Neural progenitor cell (in vitro differentiated cells): Measurements from ENCODE around the gene NBAS.

Experiments
- EZH2 ChIP-seq: fragments of 200-600 bp; sonication (generic); IDR thresholded peaks from 2 replicates; pipeline ENCODE4 v1.6.1; 2017; ENCODE audit warnings: antibody characterized with exemption, mild to moderate bottlenecking, moderate library complexity
- EZH2phosphoT487 ChIP-seq: fragments of 200-600 bp; sonication (generic); IDR thresholded peaks from 2 replicates; pipeline ENCODE4 v1.6.1; 2017; ENCODE audit warnings: antibody characterized with exemption
- TF ChIP-seq, protein P1 (sequence below): fragments of 200-600 bp; sonication (generic); IDR thresholded peaks from 2 replicates; pipeline ENCODE4 v1.5.1; 2017; ENCODE audit warnings: antibody characterized with exemption, mild to moderate bottlenecking

- TF ChIP-seq, protein P1, sequence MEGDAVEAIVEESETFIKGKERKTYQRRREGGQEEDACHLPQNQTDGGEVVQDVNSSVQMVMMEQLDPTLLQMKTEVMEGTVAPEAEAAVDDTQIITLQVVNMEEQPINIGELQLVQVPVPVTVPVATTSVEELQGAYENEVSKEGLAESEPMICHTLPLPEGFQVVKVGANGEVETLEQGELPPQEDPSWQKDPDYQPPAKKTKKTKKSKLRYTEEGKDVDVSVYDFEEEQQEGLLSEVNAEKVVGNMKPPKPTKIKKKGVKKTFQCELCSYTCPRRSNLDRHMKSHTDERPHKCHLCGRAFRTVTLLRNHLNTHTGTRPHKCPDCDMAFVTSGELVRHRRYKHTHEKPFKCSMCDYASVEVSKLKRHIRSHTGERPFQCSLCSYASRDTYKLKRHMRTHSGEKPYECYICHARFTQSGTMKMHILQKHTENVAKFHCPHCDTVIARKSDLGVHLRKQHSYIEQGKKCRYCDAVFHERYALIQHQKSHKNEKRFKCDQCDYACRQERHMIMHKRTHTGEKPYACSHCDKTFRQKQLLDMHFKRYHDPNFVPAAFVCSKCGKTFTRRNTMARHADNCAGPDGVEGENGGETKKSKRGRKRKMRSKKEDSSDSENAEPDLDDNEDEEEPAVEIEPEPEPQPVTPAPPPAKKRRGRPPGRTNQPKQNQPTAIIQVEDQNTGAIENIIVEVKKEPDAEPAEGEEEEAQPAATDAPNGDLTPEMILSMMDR: no peak
- TF ChIP-seq EZH2 (no peak), EZH2phosphoT487 (no peak)
Measured at GRCh38 chr2:15595936-15596335, 34.8 kb upstream of the NBAS start.
